ENCODE results near the gene STPG1. TPM values are rescaled to one million over a fixed set of nuclear protein-coding genes. Genes with fewer than 3 reads are reported as not detected.

STPG1 gene
- total RNA-seq, 2 experiments from 2014 or later: 1.8 to 2.4 TPM

GRCh38 chr1:24351918-24352627, 61.5 kb downstream of the STPG1 start:
- Histone ChIP-seq H3K27ac (ENCODE audit: low read depth in 1 of 2, low read length in 2 of 2) (no peak overlapping the region), H3K27me3 (ENCODE audit: control insufficient read depth in 1 of 2, insufficient read depth in 2 of 2, low read length in 2 of 2) (no peaks in the 10 kb centered on the region), H3K4me3 (ENCODE audit: low read length) (no peak overlapping the region), H3K9me3 (ENCODE audit: control insufficient read depth in 1 of 2, insufficient read depth in 1 of 2, low read length in 2 of 2) (no peaks in the 10 kb centered on the region), H3K4me1 (ENCODE audit: insufficient read depth, low read length) (peaks cover 10% of the 10 kb centered on the region), H3K36me3 (ENCODE audit: insufficient read depth, low read length) (no peaks in the 10 kb centered on the region)
- no peaks in the 10 kb centered on the region for H3K27me3 Mint-ChIP-seq
- H3K27ac Mint-ChIP-seq: no peak overlapping the region
- ATAC-seq (ENCODE audit: poor library complexity): no peak
- CTCF ChIA-PET: no interaction called here
- POLR2A ChIA-PET: no interaction called here
- intact Hi-C loops (cut with DNase I, micrococcal nuclease): no loop called here
- peak in 6 of 14 experiments; percentile 6 to 45 (median 10) for DNase-seq
- no peak overlapping the region for H3K4me3 Mint-ChIP-seq
- no peaks in the 10 kb centered on the region for H3K36me3 Mint-ChIP-seq (ENCODE audit: low read depth)
- H3K4me1 Mint-ChIP-seq (ENCODE audit: low read depth): peaks cover 25% of the 10 kb centered on the region
- no peaks in the 10 kb centered on the region for H3K9me3 Mint-ChIP-seq
- TF ChIP-seq, protein P1, sequence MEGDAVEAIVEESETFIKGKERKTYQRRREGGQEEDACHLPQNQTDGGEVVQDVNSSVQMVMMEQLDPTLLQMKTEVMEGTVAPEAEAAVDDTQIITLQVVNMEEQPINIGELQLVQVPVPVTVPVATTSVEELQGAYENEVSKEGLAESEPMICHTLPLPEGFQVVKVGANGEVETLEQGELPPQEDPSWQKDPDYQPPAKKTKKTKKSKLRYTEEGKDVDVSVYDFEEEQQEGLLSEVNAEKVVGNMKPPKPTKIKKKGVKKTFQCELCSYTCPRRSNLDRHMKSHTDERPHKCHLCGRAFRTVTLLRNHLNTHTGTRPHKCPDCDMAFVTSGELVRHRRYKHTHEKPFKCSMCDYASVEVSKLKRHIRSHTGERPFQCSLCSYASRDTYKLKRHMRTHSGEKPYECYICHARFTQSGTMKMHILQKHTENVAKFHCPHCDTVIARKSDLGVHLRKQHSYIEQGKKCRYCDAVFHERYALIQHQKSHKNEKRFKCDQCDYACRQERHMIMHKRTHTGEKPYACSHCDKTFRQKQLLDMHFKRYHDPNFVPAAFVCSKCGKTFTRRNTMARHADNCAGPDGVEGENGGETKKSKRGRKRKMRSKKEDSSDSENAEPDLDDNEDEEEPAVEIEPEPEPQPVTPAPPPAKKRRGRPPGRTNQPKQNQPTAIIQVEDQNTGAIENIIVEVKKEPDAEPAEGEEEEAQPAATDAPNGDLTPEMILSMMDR (IDR thresholded peaks at IDR 0.05): no peak

DNA sequence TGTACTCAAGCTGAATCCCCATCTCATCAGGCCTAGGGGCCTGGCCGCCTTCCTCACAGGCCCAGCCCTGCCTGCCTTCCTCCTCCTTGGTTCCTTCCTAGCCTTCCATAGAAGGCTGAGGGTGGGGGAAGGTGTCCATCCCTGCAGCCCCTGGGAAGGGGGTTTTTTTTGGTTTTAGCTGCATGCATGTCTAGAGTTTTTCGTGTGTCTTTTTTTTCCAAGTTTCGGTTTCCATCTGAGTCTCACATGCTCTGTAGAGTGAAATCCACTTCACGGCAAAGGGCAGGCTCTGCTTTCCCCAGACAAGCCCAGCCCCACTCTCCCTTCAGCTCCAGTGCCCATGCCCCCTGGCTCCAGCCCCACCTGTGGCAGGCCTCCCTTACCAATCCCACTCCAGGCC, 62.3 kb downstream of the STPG1 start:
- no peak overlapping the region for H3K27ac Mint-ChIP-seq
- Histone ChIP-seq H3K9me3 (ENCODE audit: control insufficient read depth in 1 of 2, insufficient read depth in 1 of 2, low read length in 2 of 2) (no peaks in the 10 kb centered on the region), H3K36me3 (ENCODE audit: insufficient read depth, low read length) (no peaks in the 10 kb centered on the region), H3K4me3 (ENCODE audit: low read length) (no peak overlapping the region), H3K4me1 (ENCODE audit: insufficient read depth, low read length) (peaks cover 10% of the 10 kb centered on the region), H3K27me3 (ENCODE audit: control insufficient read depth in 1 of 2, insufficient read depth in 2 of 2, low read length in 2 of 2) (no peaks in the 10 kb centered on the region), H3K27ac (ENCODE audit: low read depth in 1 of 2, low read length in 2 of 2) (no peak overlapping the region)
- intact Hi-C loops (cut with DNase I, micrococcal nuclease): no loop called here
- TF ChIP-seq, protein P1 (IDR thresholded peaks at IDR 0.05): no peak
- peaks cover 25% of the 10 kb centered on the region for H3K4me1 Mint-ChIP-seq (ENCODE audit: low read depth)
- ChIA-PET CTCF (interaction anchor here (0.7 kb wide), 1 partner anchor 236 kb away, joined by 3 read pairs; no protein-coding TSS in a partner anchor), POLR2A (interaction anchor here (0.7 kb wide), 1 partner anchor 9 kb away, joined by 3 read pairs; no protein-coding TSS in a partner anchor)
- ATAC-seq (ENCODE audit: poor library complexity) (no peak), DNase-seq (peak in 1 of 14 experiments; percentile 10)
- no peak overlapping the region for H3K4me3 Mint-ChIP-seq
- no peaks in the 10 kb centered on the region for H3K9me3 Mint-ChIP-seq
- no peaks in the 10 kb centered on the region for H3K27me3 Mint-ChIP-seq
- no peaks in the 10 kb centered on the region for H3K36me3 Mint-ChIP-seq (ENCODE audit: low read depth)

DNA sequence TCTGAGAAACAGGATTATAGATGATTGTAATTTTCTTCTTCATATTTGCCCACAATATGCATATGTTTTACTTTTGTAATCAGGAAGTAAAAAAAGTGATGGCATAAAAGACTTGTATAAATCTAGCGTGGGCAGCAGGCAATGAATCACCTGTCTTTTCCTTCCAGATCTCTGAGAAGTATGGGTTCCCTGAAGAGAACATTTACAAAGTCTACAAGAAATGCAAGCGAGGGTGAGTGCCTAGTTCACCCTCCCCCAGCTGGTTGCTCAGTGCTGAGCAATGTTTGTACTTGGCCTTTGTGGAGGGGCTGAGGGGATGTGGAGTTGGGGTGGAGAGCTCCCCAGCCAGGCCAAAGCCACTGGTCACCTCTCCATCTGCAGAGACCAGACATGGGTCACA, 63.7 kb downstream of the STPG1 start:
- intact Hi-C loops (cut with DNase I, micrococcal nuclease): no loop called here
- ChIA-PET CTCF (no interaction called here), POLR2A (no interaction called here)
- no peak overlapping the region for H3K4me3 Mint-ChIP-seq
- peaks cover 10% of the 10 kb centered on the region for H3K4me1 ChIP-seq (ENCODE audit: insufficient read depth, low read length)
- peaks cover 25% of the 10 kb centered on the region for H3K4me1 Mint-ChIP-seq (ENCODE audit: low read depth)
- H3K4me3 ChIP-seq (ENCODE audit: low read length): no peak overlapping the region
- no peaks in the 10 kb centered on the region for H3K9me3 Mint-ChIP-seq
- no peak overlapping the region for H3K27ac ChIP-seq (ENCODE audit: low read depth in 1 of 2, low read length in 2 of 2)
- no peaks in the 10 kb centered on the region for H3K36me3 ChIP-seq (ENCODE audit: insufficient read depth, low read length)
- H3K27me3 ChIP-seq (ENCODE audit: control insufficient read depth in 1 of 2, insufficient read depth in 2 of 2, low read length in 2 of 2): peaks cover 0 to 3% of the 10 kb centered on the region in 2 experiments
- no peaks in the 10 kb centered on the region for H3K36me3 Mint-ChIP-seq (ENCODE audit: low read depth)
- DNase-seq (no peak), ATAC-seq (ENCODE audit: poor library complexity) (no peak)
- no peak overlapping the region for H3K27ac Mint-ChIP-seq
- H3K9me3 ChIP-seq (ENCODE audit: control insufficient read depth in 1 of 2, insufficient read depth in 1 of 2, low read length in 2 of 2): no peaks in the 10 kb centered on the region
- H3K27me3 Mint-ChIP-seq: no peaks in the 10 kb centered on the region
- TF ChIP-seq, protein P1 (IDR thresholded peaks at IDR 0.05): no peak
